ENCODE data around the gene HECTD3.
"Not testable (repeated sequence)": the region's sequence is repeated elsewhere in the genome, so short reads cannot be mapped to it uniquely, and the experiment has no call there.

Gene HECTD3

DNA sequence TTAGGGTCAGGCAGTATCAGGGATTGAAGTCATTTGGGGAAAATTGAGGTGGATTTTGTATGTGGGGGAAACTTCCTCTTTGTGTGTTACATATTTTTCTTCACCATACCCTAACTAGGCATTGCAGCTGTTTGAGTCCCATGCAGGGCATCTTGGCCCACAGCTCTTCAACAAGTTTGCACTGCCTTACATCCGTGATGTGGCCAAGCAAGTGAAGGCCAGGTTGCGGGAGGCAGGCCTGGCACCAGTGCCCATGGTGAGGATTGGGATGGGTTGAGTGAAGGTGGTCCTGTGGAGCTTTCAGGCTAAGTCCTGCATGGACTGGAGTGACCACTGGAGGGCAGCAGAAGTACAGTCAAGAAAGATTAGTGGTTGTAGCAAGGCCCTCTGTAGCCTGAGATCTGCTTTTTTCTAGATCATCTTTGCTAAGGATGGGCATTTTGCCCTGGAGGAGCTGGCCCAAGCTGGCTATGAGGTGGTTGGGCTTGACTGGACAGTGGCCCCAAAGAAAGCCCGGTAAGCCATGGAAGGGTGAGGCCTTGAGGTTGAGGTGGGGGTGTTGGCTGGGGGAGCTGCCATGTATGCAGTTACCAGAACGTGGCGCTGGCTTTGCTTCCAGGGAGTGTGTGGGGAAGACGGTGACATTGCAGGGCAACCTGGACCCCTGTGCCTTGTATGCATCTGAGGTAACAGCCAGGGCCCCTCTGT, 3.4 kb upstream of the HECTD3 start:
- in situ Hi-C loops (cut with HindIII; ENCODE audit: low sequenced_read_pairs), result no loop called here

DNA sequence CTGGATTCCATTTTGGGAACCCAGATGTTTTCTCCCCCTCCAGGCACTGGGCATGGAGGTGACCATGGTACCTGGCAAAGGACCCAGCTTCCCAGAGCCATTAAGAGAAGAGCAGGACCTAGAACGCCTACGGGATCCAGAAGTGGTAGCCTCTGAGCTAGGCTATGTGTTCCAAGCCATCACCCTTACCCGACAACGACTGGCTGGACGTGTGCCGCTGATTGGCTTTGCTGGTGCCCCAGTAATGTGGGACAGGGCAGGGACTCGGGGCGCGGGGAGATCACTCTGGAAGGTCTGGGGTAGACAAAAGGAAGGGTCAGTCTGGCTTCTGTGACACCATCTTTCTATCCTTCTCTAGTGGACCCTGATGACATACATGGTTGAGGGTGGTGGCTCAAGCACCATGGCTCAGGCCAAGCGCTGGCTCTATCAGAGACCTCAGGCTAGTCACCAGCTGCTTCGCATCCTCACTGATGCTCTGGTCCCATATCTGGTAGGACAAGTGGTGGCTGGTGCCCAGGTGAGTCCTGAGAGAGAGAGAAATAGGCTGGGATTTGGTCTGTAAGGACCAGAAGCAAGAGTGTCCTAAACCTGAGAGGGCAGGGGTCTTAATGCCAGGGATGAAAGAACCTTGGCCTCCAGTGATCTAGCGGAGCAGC, 2.6 kb upstream of the HECTD3 start:
- in situ Hi-C loops (cut with HindIII; ENCODE audit: low sequenced_read_pairs), result no loop called here

DNA sequence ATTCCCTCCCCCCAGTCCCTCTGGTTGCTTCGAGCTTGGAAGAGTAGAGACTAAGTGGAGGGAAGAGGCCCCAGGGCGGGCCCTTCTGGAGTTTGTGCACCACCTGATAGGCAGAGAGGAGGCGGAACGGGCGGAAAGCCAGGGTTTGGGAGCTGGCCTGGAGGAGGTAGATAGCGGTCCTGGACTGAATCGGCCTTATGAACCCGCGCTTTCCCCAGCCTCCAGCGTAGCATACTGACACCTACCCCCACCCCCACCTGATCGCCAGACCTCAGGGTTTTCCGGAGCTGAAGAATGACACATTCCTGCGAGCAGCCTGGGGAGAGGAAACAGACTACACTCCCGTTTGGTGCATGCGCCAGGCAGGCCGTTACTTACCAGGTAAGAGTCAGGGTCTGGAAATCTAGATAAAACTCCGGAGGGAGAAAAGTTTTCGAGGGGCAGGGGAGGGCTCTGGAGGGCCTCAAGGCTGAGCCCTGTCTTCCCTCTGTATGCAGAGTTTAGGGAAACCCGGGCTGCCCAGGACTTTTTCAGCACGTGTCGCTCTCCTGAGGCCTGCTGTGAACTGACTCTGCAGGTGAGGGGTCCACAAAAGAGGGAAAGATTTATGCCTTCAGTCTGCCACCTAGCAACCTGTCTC, 1.6 kb upstream of the HECTD3 start:
- in situ Hi-C loops (cut with HindIII; ENCODE audit: low sequenced_read_pairs), result no loop called here

DNA sequence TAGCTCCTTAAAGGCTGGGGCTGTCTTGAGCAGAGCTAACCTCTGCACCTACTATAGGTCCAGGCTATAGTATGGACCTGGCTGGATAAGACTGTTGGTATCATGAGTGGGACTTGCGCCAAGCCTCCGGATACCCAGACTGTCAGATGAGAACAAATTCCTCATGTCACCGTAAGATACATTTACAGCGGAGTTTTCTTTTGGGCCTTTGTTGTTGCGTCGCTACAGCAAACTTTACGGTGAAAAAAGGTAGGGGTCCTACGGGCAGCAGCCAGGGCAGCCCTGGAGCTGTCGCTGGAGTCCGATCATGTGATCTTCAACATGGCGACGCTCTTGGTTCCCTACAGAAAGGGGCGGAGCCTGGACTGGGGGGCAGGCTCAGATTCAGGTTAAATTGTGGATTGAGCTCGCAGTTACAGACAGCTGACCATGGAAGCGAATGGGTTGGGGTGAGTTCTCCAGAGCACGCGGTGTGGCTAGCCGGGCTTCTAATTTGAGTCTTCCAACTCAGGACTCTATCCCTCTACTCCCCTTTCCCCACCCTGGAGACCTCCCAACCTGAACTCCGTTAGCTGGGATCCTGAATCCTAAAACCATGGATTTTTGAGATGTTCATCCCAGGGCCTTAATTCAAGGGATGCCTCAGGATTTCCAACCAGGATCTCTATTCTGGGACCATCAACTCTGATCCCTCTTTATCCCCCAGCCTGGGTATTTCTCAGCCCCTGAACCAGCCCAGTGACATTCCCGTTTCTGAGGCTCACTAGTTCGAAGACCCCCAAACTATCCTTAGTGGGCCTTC, 914 bp upstream of the HECTD3 start, which contains the start of gene UROD:
Gene UROD (plus strand): TSS at position 418 of the 802 bp plus-strand sequence. CDS start 12 bp downstream, at position 430.
- in situ Hi-C loops (cut with HindIII; ENCODE audit: low sequenced_read_pairs), result no loop called here

DNA sequence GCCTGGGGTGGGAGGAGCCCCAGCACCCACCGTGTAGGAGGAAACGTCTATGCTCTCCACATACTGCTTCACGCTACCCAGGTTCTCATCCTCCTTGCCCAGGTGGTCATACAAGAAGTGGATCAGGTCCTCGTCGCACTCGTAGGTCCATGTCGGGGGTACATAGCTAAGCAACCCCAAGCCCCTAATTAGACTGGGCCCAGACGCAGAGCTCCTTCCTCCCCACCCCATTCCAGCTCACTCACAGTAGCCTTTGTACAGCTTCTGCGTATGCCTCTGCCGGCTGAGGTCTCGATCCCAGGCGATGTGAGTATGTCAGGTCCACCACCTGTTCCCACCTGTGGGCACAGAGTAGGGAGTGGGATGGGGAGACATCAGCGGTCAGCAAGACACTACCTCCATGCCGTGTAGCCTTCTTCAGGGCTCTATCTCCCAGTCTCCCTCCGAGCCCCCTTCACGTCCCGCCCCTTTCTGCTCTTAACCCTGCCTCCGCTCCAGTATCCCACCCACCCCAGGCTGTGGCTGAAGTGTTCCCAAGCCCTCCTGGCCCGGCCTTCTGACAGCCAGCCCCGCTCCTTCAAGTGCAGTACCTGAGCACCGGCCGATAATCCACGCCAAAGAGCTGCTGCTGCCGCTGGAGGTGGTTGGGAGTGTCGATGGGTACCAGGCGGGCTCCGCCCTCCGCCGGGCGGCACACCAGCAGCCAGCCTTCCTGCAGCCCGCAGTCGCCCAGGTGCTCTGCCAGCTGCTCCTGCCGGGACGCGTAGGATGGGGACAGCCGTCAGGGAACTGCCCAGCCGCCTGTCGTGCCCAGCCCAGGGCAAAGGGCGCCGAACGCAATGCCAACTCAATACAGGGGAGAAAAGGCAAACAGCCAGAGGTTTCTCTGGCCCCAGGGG, 919 bp downstream of the HECTD3 start:
- in situ Hi-C loops (cut with HindIII; ENCODE audit: low sequenced_read_pairs), result no loop called here

DNA sequence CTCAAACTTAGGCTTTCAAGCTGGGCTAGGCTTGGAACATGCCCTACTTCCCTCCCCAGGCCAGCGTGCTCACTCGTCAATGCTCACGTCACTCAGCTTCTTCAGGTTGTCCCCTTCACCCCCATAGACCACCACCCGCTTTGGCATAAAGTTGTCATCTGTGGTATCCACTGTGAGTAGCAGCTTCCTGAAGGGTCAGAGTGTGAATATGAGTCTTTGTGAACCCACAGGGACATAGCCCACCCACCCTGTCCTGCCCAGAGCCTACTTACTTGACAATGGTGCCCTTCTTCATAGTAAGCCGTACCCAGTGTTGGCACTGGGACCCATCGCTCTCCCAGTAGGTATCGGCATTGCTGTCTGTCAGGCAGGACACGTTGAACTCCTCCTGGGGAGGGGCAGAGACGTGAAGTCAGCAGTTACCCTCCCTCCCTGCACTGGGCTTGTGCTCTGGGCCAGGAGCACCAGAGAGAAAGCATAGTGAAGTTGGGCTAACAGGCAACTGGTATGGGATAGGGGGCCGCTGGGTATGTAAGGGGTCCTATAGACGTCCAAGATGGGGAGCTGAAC, 1.7 kb downstream of the HECTD3 start:
- in situ Hi-C loops (cut with HindIII; ENCODE audit: low sequenced_read_pairs), result no loop called here

DNA sequence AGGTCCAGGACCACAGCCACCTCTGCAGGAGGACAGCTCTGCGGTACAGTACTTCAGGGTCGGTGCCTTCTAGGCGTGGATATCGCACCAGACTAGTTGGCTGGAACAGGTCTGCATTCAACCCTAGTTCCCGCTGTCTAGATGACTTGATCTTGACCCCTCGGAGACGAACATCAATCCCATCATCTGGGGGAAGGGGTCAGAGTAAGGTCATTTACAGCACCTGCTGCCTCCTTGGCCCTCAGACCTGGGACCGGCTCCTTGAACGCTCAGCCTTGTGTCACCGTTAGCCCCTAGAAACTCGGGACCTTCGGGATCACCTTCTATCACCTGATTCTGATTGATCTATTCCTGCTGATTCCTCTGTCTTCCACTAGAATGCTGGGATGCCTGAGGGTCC, 2.6 kb downstream of the HECTD3 start:
- in situ Hi-C loops (cut with HindIII; ENCODE audit: low sequenced_read_pairs), result no loop called here

DNA sequence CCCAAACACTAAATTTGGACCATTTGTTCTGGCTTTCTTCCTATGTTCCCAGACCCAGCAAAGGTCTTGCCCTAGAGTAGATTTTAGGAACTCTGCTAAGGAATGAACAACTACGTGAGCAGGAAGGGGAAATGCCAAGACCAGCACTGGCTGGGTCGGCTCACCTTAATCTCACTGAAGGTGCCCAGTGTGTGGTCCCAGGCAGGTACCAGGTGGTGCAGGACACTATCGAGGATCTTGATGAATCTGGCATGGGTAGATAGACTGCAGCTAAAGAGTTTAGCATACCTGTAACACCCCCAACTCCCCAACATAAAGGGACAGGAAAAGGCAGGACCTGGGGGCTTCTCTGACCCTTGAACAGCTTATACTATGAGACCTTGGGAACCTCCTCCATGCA, 3.0 kb downstream of the HECTD3 start:
- in situ Hi-C loops (cut with HindIII; ENCODE audit: low sequenced_read_pairs), result no loop called here

DNA sequence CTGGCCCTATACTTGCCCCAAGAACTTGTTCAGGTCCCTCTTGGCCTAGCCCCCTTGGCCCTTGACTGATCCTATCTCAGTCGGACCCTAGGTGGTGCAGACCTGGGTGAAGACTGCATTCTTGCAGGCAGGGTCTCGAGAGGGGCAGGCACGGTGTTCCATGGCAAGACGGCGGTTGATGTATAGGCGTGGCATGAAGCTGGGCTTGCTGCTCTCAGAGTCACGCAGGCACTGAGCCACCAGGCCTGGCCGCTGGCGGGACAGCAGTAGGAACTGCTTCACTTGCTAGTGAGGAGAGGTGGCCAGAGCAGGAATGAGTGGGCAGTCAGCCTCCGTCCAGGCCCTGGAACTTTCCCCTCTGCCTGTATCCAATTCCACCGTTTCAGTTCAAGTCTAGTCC, 3.8 kb downstream of the HECTD3 start:
- in situ Hi-C loops (cut with HindIII; ENCODE audit: low sequenced_read_pairs), result no loop called here

DNA sequence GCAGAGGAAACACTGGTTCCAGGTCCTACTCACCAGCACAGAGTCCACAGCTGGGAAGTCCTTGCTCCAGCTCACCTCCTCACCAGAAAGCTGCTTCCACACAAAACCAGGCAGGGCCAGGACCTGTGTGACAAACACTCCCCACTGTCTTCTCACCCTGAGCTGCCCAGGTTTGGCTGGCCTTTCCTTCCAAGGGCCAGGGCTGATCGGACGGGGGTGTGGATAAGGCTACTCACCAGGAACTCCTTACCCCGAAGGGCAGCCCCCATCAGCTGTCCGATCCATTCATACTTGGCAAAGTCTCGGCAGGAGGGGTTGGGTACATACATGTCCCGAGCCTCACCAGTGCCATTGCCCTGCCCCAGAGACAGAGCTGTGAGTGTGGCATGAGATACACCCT, 5.4 kb downstream of the HECTD3 start:
- in situ Hi-C loops (cut with HindIII; ENCODE audit: low sequenced_read_pairs), result no loop called here

DNA sequence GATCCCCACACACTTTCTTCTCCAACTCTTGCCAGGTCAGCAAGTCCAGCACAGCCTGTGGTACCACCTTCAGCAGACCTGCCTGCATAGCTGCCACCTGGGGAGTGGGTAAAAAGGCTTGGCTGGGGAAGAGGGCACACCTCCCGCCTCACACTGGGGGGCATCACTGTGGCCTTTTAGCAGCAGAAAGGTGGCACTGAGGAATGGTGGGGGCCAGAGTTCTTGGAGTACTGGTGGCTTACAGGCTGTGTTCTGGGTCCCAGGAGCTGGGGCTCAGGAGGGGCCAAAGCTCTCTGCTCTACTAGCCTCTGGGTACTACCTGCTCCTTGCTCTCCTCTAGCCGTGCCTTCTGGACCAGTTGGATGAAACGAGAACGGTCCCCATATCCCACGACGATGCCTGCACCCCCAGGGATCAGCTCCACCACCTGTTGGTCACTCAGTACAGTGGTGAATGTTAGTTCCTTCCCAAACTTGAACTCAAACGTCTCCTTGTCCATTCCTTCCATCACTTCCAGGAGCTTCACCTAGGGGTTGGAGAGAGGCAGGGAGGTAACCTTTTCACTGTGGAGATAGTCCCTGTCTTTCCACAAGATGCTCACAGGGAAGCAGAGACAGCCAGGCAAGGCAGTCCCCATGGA, 6.7 kb downstream of the HECTD3 start:
- in situ Hi-C loops (cut with HindIII; ENCODE audit: low sequenced_read_pairs), result no loop called here

DNA sequence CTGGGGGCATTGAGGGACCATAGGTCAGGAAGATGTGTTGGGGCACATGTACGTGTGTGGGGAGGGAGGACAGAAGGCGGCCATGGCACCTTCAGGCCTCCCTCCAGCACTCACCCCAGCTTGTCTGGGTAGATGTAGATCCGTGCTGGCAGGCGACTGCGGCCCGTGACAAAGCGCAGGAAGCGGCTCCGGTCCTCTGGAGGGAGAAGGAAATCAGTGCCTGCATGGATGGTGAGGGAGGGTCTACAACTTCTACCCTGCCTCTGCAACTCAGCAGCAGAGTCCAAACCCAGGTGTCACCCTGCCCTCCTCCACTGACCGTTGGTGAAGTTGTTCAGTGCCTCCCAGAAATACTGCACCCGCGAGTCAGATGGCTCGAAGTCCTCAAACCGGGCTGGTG, 7.4 kb downstream of the HECTD3 start:
- in situ Hi-C loops (cut with HindIII; ENCODE audit: low sequenced_read_pairs), result no loop called here

DNA sequence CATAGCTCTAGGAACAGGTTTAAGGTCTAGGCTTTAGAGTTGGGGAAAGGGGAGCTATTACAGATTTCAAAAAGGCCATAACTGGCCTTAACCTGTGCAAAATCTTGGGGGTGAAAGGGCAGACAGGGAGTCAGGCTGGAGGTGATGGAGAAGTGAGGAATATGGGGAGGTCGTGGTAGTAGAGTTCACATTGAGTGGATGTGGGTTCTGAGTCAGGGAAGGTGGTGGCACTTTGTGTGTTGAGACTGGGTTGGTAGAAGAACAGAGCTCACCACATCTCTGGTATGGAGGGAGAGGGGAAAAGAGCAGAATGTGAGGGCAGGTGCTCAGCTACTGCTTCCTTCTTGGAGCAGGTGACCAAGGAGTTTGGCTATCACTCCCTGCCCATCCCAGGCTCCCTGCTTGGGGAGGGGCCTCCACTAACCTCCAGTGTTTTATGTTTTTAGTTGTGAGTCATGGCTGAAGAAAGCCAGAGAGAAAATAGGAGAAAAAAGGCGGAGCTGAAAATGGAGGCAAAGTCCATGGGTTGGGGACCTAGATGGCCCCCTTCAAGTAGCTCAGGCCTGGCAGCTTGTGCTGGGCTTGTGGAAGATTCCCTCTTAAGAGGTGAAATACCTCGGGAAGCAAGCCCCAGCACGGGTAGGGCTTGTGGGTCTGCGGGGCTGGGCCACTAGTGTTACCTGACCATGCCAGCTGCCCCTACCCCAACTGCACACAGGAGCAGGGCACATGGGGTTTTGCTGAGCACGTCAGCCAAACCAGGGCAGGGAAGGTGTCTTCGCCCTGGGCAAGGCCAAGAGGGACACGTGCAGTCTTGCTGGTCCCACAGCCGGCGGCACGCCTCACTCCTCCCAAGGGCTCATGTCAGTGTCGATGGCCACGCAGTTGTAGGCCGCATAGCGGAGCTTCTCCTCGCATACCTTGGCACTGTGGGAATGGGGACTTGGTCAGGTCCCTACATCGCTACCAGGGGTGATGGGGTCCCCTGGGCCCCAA, 8.2 kb downstream of the HECTD3 start:
- in situ Hi-C loops (cut with HindIII; ENCODE audit: low sequenced_read_pairs), result no loop called here

DNA sequence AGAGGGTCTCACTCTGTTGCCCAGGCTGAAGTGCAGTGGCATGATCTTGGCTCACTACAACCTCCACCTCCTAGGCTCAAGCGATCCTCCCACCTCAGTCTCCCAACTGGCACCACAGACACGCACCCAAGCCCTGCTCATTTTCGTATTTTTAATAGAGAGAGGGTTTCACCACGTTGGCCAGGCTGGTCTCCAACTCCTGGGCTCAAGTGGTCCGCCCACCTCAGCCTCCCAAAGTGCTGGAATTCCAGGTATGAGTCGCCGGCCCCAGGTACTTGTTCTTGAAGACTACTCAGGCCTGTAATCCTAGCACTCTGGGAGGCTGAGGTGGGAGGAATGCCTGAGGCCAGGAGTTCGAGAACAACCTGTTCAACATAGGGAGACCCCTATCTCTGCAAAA, 9.5 kb downstream of the HECTD3 start:
- in situ Hi-C loops (cut with HindIII; ENCODE audit: low sequenced_read_pairs), result not testable (repeated sequence)

DNA sequence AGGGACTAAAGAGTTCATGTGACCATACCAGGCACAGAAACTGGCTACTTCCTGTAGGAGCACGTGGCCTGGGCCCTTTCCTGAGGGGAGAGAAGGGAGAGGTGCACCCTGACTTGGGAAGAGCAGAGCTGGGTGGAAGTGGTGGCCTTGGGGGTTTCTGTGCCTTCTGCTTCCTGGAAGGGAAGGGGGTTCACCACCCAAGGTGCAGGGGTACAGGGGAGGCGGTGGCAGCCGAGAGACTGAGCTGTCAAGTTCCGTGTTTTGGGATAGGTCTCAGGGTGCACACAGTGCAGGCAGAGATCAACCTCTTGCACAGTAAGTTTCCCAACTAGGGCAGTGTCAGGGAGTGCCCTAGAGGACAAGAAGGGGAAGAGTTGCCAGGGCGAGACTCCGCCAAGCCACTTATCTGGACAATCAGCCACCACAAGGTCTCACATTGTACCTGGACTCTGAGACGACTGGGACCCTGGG, 10.1 kb downstream of the HECTD3 start:
- in situ Hi-C loops (cut with HindIII; ENCODE audit: low sequenced_read_pairs), result no loop called here

DNA sequence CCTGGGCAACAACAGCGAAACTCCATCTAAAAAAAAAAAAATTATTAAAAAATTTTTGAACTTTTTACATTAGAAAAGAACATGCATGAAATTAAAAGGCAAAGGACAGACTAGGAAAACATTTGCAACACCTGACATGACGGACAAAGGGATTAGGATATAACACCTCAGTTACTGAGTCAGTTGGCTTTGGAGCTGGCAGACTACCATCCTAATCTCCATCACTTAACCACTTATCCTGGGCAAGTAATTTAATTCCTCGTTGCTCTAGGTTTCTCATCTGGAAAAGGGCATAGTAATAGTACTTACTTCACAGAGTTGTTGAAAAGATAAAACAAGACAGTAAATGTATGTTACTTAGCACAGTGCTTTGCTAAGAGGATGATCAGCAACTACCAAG, 11.9 kb downstream of the HECTD3 start:
- in situ Hi-C loops (cut with HindIII; ENCODE audit: low sequenced_read_pairs), result no loop called here

DNA sequence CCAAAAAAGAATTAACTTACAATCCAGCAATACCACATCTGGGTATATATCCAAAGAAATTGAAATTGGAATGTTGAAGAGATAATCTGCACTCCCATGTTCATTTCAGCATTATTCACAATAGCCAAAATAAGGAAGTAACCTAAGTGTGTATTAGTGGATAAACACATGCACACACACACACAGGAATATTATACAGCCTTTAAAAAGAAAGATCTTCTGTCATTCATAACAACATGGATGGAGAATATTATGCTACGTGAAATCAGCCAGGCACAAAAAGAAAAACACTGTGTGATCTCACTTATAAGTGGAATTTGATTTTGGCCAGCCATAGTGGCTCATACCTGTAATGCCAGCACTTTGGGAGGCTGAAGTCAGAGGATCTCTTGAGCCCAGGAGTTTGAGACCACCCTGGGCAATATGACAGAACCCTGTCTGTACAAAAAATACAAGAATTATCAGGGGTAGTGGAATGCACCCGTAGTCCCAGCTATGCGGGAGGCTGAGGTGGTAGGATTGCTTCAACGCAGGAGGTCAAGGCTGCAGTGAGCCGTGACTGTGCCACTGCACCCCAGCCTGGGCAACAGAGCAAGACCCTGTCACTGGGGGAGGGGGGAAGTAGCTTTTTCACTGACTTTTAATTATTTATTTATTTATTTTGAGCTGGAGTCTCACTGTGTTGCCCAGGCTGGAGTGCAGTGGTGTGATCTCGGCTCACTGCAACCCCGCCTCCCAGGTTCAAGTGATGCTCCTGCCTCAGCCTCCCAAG, 15.5 kb downstream of the HECTD3 start:
- in situ Hi-C loops (cut with HindIII; ENCODE audit: low sequenced_read_pairs), result no loop called here

Measured in DLD1 (cell line).